Body of pancreas (tissue), 4 donors: Measurements from ENCODE around the gene ABCA3. TPM values are rescaled to one million over a fixed set of nuclear protein-coding genes. Genes with fewer than 3 reads are reported as not detected.
"Not testable (repeated sequence)": the region's sequence is repeated elsewhere in the genome, so short reads cannot be mapped to it uniquely, and the experiment has no call there.

Experiments
- ATAC-seq: fragments of 150-250 bp; one replicate; pipeline ENCODE4 v1.9.1; 2016
- DNase-seq, 4 donors: peaks; one replicate each; pipeline ENCODE4 v3.0.0-alpha.2; 2019
- H3K27ac ChIP-seq, 4 donors: fragments of 200-600 bp; sonication (generic); 1 replicate in 3 of 4; 2 replicates in 1 of 4; pipeline versions ENCODE4 v1.5.1 to v1.6.1; 2016 to 2019; ENCODE audit warnings: mild to moderate bottlenecking in 1 of 4, mixed read lengths in 1 of 4, moderate library complexity in 1 of 4
- H3K27me3 ChIP-seq, 2 donors: fragments of 200-600 bp; sonication (generic); one replicate each; pipeline ENCODE4 v1.6.0; 2016; ENCODE audit warnings: mild to moderate bottlenecking in 1 of 2
- H3K36me3 ChIP-seq, 2 donors: fragments of 200-600 bp; sonication (generic); replicated peaks in 1 of 2; 2 replicates each; pipeline ENCODE4 v1.5.1; 2016; ENCODE audit warnings: low read depth in 2 of 2; ENCODE audit not compliant: insufficient read depth in 1 of 2
- H3K4me1 ChIP-seq: fragments of 200-600 bp; sonication (generic); one replicate; pipeline ENCODE4 v1.6.0; 2016
- H3K4me3 ChIP-seq, 2 donors: fragments of 200-600 bp; sonication (generic); 1 replicate in 1 of 2; 2 replicates in 1 of 2; pipeline ENCODE4 v1.5.1; 2016 to 2019
- H3K9me3 ChIP-seq, 3 donors: fragments of 200-600 bp; sonication (generic); 1 replicate in 2 of 3; 2 replicates in 1 of 3; pipeline ENCODE4 v1.5.1; 2016
- POLR2A ChIP-seq, 3 donors: fragments of 450-650 bp; IDR thresholded peaks; one replicate each; pipeline ENCODE4 v1.6.1; 2016; ENCODE audit warnings: antibody characterized with exemption in 3 of 3, mild to moderate bottlenecking in 2 of 3
- WGBS, 2 donors: methylation state at CpG; one replicate each; pipeline ENCODE4 v1.1.5; 2017; 5-methylcytosine and 5-hydroxymethylcytosine counted together
- intact Hi-C: fragments of 100-400 bp; cut with DNase I; formaldehyde crosslinking; loops from one replicate; pipeline ENCODE4 v1.15.1; 2023
- total RNA-seq, 2 donors: library from RNA; depleted of rRNA; stranded (reverse); fragments of >200 nt; gene quantifications; one replicate each; pipeline ENCODE4 v1.1.0, GENCODE V29; 2016
- TF ChIP-seq, protein P1 (sequence below), 7 experiments: fragments of 450-650 bp in 4 of 7; fragments of 200-600 bp in 3 of 7; sonication (generic) in 3 of 7; IDR thresholded peaks; one replicate each; pipeline ENCODE4 v1.5.1; 2016 to 2019; ENCODE audit warnings: antibody characterized with exemption in 7 of 7

The ABCA3 gene
- 10 to 100 TPM; 13.8 to 21.0 TPM for total RNA-seq

DNA sequence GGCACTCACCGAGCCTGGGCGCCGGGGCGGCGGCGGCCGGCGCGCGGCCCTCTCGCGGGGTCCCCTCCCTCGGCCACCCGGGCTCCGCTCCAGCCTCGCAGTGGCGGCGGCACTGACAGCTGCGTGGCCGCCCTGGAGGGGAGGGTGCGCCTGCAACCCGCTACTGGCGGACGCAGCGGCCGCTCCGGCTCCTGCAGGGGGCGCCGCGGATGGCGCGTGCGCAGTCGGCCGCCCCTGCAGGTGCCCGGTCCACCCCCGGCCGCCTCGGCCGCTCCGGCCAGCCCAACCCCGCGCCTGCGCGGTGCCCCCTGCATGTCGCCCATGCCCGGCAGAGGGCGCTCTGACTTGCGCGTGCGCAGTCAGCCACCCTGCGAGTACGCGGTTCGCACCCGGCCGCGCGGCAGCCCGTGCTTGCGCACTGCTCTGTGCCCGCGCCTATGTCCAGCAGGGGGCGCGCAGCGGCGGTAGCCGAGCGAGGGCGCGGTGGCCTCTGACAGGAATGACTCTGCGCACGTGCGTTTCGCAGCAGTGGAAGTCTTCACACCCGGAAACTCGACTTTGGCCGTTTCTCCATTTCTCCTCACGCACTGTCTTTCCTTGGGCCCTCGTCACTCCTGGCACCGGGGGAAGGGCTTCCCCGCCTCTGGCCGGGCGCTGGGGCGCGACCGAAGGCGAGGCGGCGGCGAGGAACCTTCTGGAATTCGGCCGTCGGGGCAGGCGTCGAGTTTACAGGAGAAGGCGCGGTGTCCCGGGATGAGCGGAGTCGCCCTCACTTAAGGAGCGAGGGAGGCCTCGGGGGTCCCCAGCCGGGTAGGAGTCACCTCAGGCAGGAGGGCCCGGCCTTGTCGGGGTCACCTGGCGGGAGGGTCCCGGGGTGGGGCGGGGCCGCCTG, at the start of gene ABCA3:
TSS of gene ABCA3 (minus strand) at position 165 of the 892 bp plus-strand sequence. CDS start 14,262 bp downstream, outside the sequence.
- TF ChIP-seq, protein P1, sequence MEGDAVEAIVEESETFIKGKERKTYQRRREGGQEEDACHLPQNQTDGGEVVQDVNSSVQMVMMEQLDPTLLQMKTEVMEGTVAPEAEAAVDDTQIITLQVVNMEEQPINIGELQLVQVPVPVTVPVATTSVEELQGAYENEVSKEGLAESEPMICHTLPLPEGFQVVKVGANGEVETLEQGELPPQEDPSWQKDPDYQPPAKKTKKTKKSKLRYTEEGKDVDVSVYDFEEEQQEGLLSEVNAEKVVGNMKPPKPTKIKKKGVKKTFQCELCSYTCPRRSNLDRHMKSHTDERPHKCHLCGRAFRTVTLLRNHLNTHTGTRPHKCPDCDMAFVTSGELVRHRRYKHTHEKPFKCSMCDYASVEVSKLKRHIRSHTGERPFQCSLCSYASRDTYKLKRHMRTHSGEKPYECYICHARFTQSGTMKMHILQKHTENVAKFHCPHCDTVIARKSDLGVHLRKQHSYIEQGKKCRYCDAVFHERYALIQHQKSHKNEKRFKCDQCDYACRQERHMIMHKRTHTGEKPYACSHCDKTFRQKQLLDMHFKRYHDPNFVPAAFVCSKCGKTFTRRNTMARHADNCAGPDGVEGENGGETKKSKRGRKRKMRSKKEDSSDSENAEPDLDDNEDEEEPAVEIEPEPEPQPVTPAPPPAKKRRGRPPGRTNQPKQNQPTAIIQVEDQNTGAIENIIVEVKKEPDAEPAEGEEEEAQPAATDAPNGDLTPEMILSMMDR (IDR thresholded peaks at IDR 0.05), result peak; percentile 99 to 100 (median 100)
- TF ChIP-seq POLR2A (IDR thresholded peaks at IDR 0.05), result no peak
- H3K36me3 ChIP-seq, result no peaks in the 10 kb centered on the region
- peak; percentile 91 to 96 (median 93) for DNase-seq
- H3K4me1 ChIP-seq, result peaks cover 16% of the 10 kb centered on the region
- no peaks in the 10 kb centered on the region for H3K27me3 ChIP-seq
- WGBS, 2 donors, result 10 to 26% methylated on average over 15 to 96 of the region's 110 CpGs
- peak within 1 kb of the TSS in 1 of 2 donors; percentile 81 for H3K4me3 ChIP-seq
- ATAC-seq, result peak; percentile 93
- H3K9me3 ChIP-seq, result no peaks in the 10 kb centered on the region
- H3K27ac ChIP-seq, result peak within 1 kb of the TSS in 3 of 4 donors; percentile 30 to 56 (median 39)
- intact Hi-C loops, result no loop called here

DNA sequence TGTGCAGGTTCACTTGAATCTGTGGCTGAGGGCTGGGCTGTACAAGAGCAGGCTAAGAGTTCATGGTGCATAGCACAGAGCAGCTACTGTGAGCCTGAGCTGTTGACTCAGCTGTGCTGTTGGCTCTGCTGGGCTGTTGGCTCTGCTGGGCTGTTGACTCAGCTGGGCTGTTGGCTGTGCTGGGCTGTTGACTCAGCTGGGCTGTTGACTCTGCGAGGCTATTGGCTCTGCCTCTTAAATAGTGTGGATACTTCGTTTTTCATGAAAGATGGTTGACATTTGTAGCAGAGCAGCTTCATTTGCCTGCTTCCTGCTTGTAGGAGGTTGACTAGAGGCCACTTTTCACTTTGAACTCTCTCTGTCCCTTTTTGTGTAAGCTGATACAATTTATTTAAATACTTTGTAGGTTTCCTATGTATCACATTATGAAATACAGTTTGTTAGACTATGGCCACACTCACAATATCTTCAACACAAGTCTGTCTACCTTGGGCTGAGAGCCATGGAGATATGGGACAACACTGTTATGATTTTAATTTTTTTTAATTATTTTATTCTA, 48.4 kb upstream of the ABCA3 start:
- TF ChIP-seq POLR2A (IDR thresholded peaks at IDR 0.05), result peak in 1 of 3 donors; percentile 22
- TF ChIP-seq, protein P1 (IDR thresholded peaks at IDR 0.05), result peak in 1 of 7 experiments; percentile 3
- Histone ChIP-seq H3K27me3 (no peaks in the 10 kb centered on the region), H3K36me3 (no peaks in the 10 kb centered on the region), H3K27ac (peak overlapping the region; percentile 53 to 68 (median 66)), H3K4me1 (peaks cover 24% of the 10 kb centered on the region), H3K9me3 (no peaks in the 10 kb centered on the region), H3K4me3 (no peak overlapping the region)
- WGBS, 2 donors, result 7 to 17% methylated on average over 2 of the region's 2 CpGs
- intact Hi-C loops, result no loop called here
- DNase-seq (peak; percentile 94 to 97 (median 95)), ATAC-seq (peak; percentile 100)

DNA sequence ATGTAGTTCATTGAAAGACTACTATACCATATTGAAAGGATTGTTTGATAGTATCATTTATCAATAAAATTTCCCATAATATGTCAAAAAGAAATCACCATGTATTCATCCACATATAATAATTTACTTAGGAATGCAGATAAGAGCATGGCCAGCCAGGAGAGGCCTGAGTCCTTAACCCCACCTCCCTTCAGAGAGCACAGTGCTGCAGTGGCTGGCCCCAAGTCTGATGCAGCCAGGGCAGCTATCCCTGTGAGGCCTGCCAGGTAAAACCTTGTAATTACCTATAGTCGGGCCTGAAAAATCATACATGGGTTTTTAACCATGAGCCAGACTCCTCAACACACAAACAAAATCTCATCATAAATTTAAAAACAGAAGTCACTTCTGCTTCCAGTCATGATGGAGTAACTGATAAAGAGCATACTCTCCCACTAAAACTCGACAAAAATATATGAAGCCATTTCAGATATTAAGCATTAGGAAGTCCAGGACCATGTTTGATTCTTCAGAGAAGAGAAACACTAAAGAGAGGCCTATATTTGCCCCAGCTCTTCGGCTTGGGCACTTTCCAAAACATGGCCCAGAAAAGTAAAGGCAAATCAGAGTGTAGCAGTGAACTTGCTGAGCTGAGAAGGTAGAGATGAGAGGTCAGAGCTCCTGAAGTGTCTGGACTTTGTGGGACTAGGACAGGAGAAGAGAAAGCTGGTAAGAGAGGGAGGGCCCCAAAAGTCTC, 47.8 kb upstream of the ABCA3 start:
- ATAC-seq, result peak; percentile 39
- H3K27ac ChIP-seq, result peak overlapping the region; percentile 53 to 72 (median 66)
- no peak overlapping the region for H3K4me3 ChIP-seq
- H3K4me1 ChIP-seq, result peaks cover 24% of the 10 kb centered on the region
- no peak for TF ChIP-seq POLR2A (IDR thresholded peaks at IDR 0.05)
- TF ChIP-seq, protein P1 (IDR thresholded peaks at IDR 0.05), result no peak
- H3K27me3 ChIP-seq, result no peaks in the 10 kb centered on the region
- H3K9me3 ChIP-seq, result no peaks in the 10 kb centered on the region
- 40 to 42% methylated on average over 3 of the region's 3 CpGs for WGBS, 2 donors
- no peaks in the 10 kb centered on the region for H3K36me3 ChIP-seq
- peak; percentile 23 to 60 (median 42) for DNase-seq
- intact Hi-C loops, result no loop called here

DNA sequence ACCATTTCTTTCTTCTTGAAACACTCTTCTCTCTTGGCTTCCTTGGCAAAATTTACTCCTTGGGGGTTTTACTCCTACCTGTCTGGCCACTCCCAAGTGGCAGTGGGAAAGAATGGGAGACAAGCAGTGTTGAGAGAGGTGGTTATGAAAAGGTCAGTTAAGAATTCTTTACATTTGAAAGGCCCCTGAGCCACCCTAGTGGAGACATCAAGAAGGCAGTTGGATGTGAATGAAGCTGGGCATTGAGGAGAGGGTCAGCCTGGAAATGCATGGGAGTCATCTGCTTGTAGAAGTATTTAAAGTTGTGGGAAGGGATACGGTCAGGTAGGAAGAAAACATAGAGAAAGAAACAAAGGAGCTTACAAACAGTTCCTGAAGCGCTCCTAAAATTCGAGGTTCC, 46.5 kb upstream of the ABCA3 start:
- intact Hi-C loops, result no loop called here
- Histone ChIP-seq H3K4me3 (no peak overlapping the region), H3K27me3 (no peaks in the 10 kb centered on the region), H3K4me1 (peaks cover 24% of the 10 kb centered on the region), H3K36me3 (no peaks in the 10 kb centered on the region), H3K27ac (no peak overlapping the region), H3K9me3 (no peaks in the 10 kb centered on the region)
- TF ChIP-seq, protein P1 (IDR thresholded peaks at IDR 0.05), result peak in 1 of 7 experiments; percentile 7
- no peak for TF ChIP-seq POLR2A (IDR thresholded peaks at IDR 0.05)
- ATAC-seq, result no peak
- WGBS, 2 donors, result 81 to 83% methylated on average over 3 of the region's 3 CpGs
- no peak for DNase-seq

DNA sequence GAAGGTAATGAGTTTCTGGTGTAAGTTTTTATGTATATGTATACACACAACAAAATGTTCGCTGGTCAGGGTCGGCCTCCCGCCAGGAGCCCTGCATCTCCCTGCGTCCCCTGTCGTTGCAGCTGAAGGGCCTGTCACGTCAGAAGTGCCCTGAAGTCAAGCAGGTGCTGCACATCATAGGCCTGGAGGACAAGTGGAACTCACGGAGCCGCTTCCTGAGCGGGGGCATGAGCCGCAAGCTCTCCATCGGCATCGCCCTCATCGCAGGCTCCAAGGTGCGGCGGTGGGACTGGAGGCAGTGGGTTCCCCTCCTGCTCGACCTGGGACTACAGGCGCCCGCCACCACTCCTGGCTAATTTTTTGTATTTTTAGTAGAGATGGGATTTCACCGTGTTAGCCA, 45.5 kb upstream of the ABCA3 start:
- H3K27me3 ChIP-seq, H3K36me3 ChIP-seq, H3K9me3 ChIP-seq, H3K27ac ChIP-seq, ATAC-seq, H3K4me3 ChIP-seq, DNase-seq, intact Hi-C loops: not testable (repeated sequence)
- 93% methylated on average over 19 of the region's 19 CpGs for whole genome bisulfite sequencing, 2 donors
- peaks cover 24% of the 10 kb centered on the region for H3K4me1 ChIP-seq
